ENCODE data around the gene TRMT44.
A peak's percentile ranks its signal among the peaks of the same experiment; 100 is the strongest.

TRMT44 gene

GRCh38 chr4:8470451-8471024, 30.0 kb downstream of the TRMT44 start:
- no peak for TF ChIP-seq Cebpa-rat (IDR thresholded peaks at IDR 0.05)
- H3K9me3 ChIP-seq (replicated peaks in 1 of 11): no peaks in the 10 kb centered on the region
- H3K36me3 ChIP-seq: peaks cover 29 to 38% (median 30%) of the 10 kb centered on the region in 11 experiments
- H3K27me3 ChIP-seq: peaks cover 0 to 13% (median 0%) of the 10 kb centered on the region in 11 experiments; a peak in 1 of 22 replicates
- no peak overlapping the region for H3K4me3 ChIP-seq
- peak overlapping the region in 9 of 11 experiments; percentile 93 to 99 (median 97); a peak in 16 of 22 replicates for H3K4me2 ChIP-seq
- peaks cover 25 to 91% (median 57%) of the 10 kb centered on the region in 11 experiments; a peak in 20 of 22 replicates for H4K20me1 ChIP-seq
- H3K4me1 ChIP-seq: peaks cover 28 to 79% (median 72%) of the 10 kb centered on the region in 10 experiments
- no peak overlapping the region; a peak in 1 of 22 replicates for H3K27ac ChIP-seq
- H3K9ac ChIP-seq: peak overlapping the region in 2 of 11 experiments; percentile 5 to 36; a peak in 1 of 22 replicates

- H3K36me3 ChIP-seq: peaks cover 21 to 30% (median 22%) of the 10 kb centered on the region in 11 experiments
- H3K27ac ChIP-seq: peak overlapping the region in 1 of 11 experiments; percentile 11; a peak in 1 of 22 replicates
- no peak for TF ChIP-seq Cebpa-rat (IDR thresholded peaks at IDR 0.05)
- H3K4me1 ChIP-seq: peaks cover 36 to 87% (median 80%) of the 10 kb centered on the region in 10 experiments
- H3K4me3 ChIP-seq: no peak overlapping the region
- H3K4me2 ChIP-seq: peak overlapping the region in 9 of 11 experiments; percentile 93 to 99 (median 97); a peak in 17 of 22 replicates
- peak overlapping the region in 1 of 11 experiments; percentile 20; a peak in 1 of 22 replicates for H3K9ac ChIP-seq
- H3K9me3 ChIP-seq (replicated peaks in 1 of 11): no peaks in the 10 kb centered on the region
- H4K20me1 ChIP-seq: peaks cover 30 to 89% (median 58%) of the 10 kb centered on the region in 11 experiments; a peak in 20 of 22 replicates
- peaks cover 0 to 13% (median 0%) of the 10 kb centered on the region in 11 experiments; a peak in 1 of 22 replicates for H3K27me3 ChIP-seq
Measured at GRCh38 chr4:8471211-8471875, 30.8 kb downstream of the TRMT44 start.

- Histone ChIP-seq H3K27ac (peak overlapping the region in 2 of 11 experiments; percentile 1 to 17; a peak in 1 of 22 replicates), H3K9me3 (replicated peaks in 1 of 11) (no peaks in the 10 kb centered on the region), H3K4me1 (peaks cover 40 to 96% (median 89%) of the 10 kb centered on the region in 10 experiments), H3K4me3 (no peak overlapping the region), H3K9ac (peak overlapping the region in 4 of 11 experiments; percentile 73 to 83 (median 79); a peak in 3 of 22 replicates), H3K4me2 (peak overlapping the region in 9 of 11 experiments; percentile 93 to 99 (median 97); a peak in 18 of 22 replicates), H3K27me3 (peaks cover 0 to 13% (median 0%) of the 10 kb centered on the region in 11 experiments; a peak in 2 of 22 replicates), H3K36me3 (peaks cover 12 to 21% (median 13%) of the 10 kb centered on the region in 11 experiments; a peak in 21 of 22 replicates), H4K20me1 (peaks cover 31 to 89% (median 57%) of the 10 kb centered on the region in 11 experiments; a peak in 20 of 22 replicates)
- no peak for TF ChIP-seq Cebpa-rat (IDR thresholded peaks at IDR 0.05)
Measured at GRCh38 chr4:8472158-8472688, 31.6 kb downstream of the TRMT44 start.

DNA sequence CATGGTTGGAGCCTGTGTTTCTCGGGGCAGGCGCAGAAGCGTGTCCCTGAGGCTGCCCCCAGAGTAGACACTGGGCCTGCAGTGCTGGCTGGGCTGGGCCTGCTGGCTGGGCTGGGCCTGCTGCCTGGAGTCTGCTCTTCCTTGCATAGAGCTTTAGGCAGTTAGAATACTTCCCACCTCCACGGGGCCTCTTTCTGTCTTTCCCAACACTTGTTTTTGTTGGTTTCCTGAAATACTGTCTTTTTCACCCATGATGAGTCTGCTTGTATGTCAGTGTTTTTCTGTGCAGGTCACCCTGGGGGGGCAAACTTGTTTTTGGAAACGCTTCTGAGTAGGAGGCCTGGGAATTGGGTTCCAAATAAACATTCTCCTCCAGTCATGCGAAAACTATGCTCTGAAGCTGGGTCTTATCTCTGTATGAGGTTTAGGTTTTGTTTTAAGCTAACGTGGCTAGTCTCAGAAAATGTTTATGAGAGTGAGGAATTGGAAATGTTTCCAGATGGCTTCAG, 32.2 kb downstream of the TRMT44 start:
- Histone ChIP-seq H3K9ac (peak overlapping the region in 6 of 11 experiments; percentile 22 to 83 (median 79); a peak in 9 of 22 replicates), H3K9me3 (replicated peaks in 1 of 11) (no peaks in the 10 kb centered on the region), H3K36me3 (peaks cover 7 to 16% (median 9%) of the 10 kb centered on the region in 11 experiments; a peak in 21 of 22 replicates), H3K27me3 (peaks cover 0 to 13% (median 0%) of the 10 kb centered on the region in 11 experiments; a peak in 2 of 22 replicates), H3K27ac (peak overlapping the region in 3 of 11 experiments; percentile 1 to 90 (median 90); a peak in 3 of 22 replicates), H3K4me1 (peaks cover 43 to 100% (median 94%) of the 10 kb centered on the region in 10 experiments), H3K4me2 (peak overlapping the region in 10 of 11 experiments; percentile 2 to 99 (median 97); a peak in 18 of 22 replicates), H3K4me3 (0 out of 20 replicates have a peak overlapping the region, but pooled peaks of 1 of the 10 experiments have one; percentile 62), H4K20me1 (peaks cover 29 to 90% (median 57%) of the 10 kb centered on the region in 11 experiments; a peak in 20 of 22 replicates)
- no peak for TF ChIP-seq Cebpa-rat (IDR thresholded peaks at IDR 0.05)

DNA sequence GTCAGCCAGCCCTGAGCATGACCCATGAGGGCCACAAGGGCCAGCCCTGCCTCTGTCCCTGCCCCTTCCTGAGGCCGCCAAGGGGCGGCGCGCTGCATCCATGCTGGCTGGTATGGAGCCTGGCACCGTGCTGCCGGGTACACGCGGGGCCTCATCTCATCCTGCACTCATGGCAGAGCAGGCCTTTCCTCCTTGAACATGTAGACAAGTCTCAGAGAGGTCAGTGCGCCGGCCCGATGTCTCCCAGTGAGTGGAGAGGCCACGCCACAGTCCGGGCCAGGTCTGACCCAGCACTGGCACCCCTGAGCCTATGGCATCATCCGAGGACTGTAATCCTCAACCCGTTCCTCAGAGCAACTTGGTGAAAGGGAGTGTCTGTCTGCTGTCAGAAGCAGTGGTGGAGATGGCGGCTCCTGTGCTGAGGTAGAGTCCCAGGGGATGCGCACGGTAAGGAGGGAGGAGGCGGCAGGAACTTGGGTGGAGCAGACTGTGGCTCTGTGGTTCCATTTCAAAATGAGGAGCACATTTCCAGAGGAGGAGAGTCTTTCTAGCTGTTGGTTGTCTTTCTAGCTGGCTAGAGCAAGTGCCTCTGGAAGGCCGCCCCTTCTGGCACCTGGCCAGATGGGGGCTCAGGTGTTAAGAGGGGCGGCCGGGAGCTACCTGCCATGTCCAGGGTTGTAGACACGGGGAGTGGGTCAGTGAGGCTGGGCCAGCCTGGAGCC, 32.8 kb downstream of the TRMT44 start:
- Histone ChIP-seq H3K4me1 (peaks cover 48 to 100% (median 98%) of the 10 kb centered on the region in 10 experiments), H3K27me3 (peaks cover 0 to 13% (median 0%) of the 10 kb centered on the region in 11 experiments; a peak in 2 of 22 replicates), H3K9me3 (replicated peaks in 1 of 11) (no peaks in the 10 kb centered on the region), H3K27ac (peak overlapping the region in 6 of 11 experiments; percentile 67 to 90 (median 84); a peak in 10 of 22 replicates), H3K9ac (peak overlapping the region in 8 of 11 experiments; percentile 22 to 83 (median 76); a peak in 13 of 22 replicates), H4K20me1 (peaks cover 28 to 91% (median 57%) of the 10 kb centered on the region in 11 experiments; a peak in 20 of 22 replicates), H3K4me2 (peak overlapping the region; percentile 90 to 99 (median 97)), H3K36me3 (peaks cover under 1 to 10% (median 2%) of the 10 kb centered on the region in 11 experiments; a peak in 16 of 22 replicates), H3K4me3 (peak overlapping the region in 4 of 10 experiments; percentile 55 to 62 (median 57); a peak in 6 of 20 replicates)
- TF ChIP-seq Cebpa-rat (IDR thresholded peaks at IDR 0.05): no peak

GRCh38 chr4:8473920-8474590, 33.5 kb downstream of the TRMT44 start:
- Histone ChIP-seq H3K9ac (peak overlapping the region; percentile 6 to 83 (median 71); a peak in 19 of 22 replicates), H3K27ac (peak overlapping the region in 8 of 11 experiments; percentile 67 to 90 (median 80); a peak in 16 of 22 replicates), H3K9me3 (replicated peaks in 1 of 11) (no peaks in the 10 kb centered on the region), H3K36me3 (peaks cover 0 to 8% (median 0%) of the 10 kb centered on the region in 11 experiments; a peak in 4 of 22 replicates), H4K20me1 (peaks cover 25 to 91% (median 56%) of the 10 kb centered on the region in 11 experiments; a peak in 20 of 22 replicates), H3K4me3 (peak overlapping the region in 8 of 10 experiments; percentile 47 to 62 (median 56); a peak in 14 of 20 replicates), H3K4me1 (peaks cover 46 to 100% (median 100%) of the 10 kb centered on the region in 10 experiments), H3K27me3 (peaks cover 0 to 13% (median 0%) of the 10 kb centered on the region in 11 experiments; a peak in 2 of 22 replicates), H3K4me2 (peak overlapping the region; percentile 90 to 99 (median 97))
- TF ChIP-seq Cebpa-rat (IDR thresholded peaks at IDR 0.05): peak in 1 of 11 experiments; percentile 12; a peak in 1 of 22 replicates

DNA sequence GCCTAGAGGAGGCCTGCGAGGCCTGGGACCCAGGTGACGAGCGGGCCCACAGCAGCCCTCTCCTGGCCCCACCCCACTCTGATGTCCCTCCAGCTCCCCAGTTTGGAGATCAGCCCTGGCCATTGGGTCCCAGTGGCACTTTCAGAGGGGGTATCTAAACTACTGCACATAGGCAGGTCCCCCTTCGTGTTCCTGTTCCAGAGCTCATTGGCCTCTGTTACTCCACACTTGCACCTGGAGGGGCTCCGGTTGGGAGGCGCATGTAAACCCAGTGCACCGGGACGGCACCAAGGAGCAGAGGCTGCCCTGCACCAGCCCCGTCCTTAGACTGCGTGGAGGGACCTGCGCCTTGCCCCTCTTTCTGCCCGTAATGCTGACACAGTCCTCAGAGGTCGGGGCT, 34.3 kb downstream of the TRMT44 start:
- Histone ChIP-seq H3K9ac (peak overlapping the region; percentile 16 to 83 (median 71); a peak in 19 of 22 replicates), H3K36me3 (peaks cover 0 to under 1% (median 0%) of the 10 kb centered on the region in 11 experiments; a peak in 2 of 22 replicates), H3K27ac (peak overlapping the region in 9 of 11 experiments; percentile 31 to 90 (median 76); a peak in 18 of 22 replicates), H3K9me3 (replicated peaks in 1 of 11) (no peaks in the 10 kb centered on the region), H3K27me3 (peaks cover 0 to 13% (median 0%) of the 10 kb centered on the region in 11 experiments; a peak in 2 of 22 replicates), H3K4me2 (peak overlapping the region; percentile 90 to 99 (median 97)), H3K4me3 (peak overlapping the region in 8 of 10 experiments; percentile 47 to 62 (median 56); a peak in 16 of 20 replicates), H4K20me1 (peaks cover 19 to 87% (median 48%) of the 10 kb centered on the region in 11 experiments; a peak in 19 of 22 replicates), H3K4me1 (peaks cover 45 to 96% (median 93%) of the 10 kb centered on the region in 10 experiments)
- no peak for TF ChIP-seq Cebpa-rat (IDR thresholded peaks at IDR 0.05)

All from BLaER1 treated with 17β-estradiol and CSF1 and Interleukin-3, amounts not matched to agents 10 nM and 100 nM (cell line).